Astrocyte (in vitro differentiated cells and primary cell): ENCODE measurements around the gene COG5. TPM values are rescaled to one million over a fixed set of nuclear protein-coding genes. Genes with fewer than 3 reads are reported as not detected.

Experiments
- DNase-seq: peaks from one replicate; pipeline ENCODE4 v3.0.0-alpha.2; 2010; ENCODE audit warnings: low read depth
- FAIRE-seq: peaks from 2 replicates; lab custom pipeline; 2011; peaks lifted over from hg19 to GRCh38; lab: Jason Lieb, UNC
- H2AFZ ChIP-seq: 2 replicates; pipeline ENCODE4 v1.6.0; 2012; ENCODE audit warnings: low read depth, low read length, inconsistent platforms
- H3K27ac ChIP-seq: 2 replicates; pipeline ENCODE4 v1.5.1; 2011; ENCODE audit warnings: low read depth, low read length, inconsistent platforms
- H3K27me3 ChIP-seq: 2 replicates; pipeline ENCODE4 v1.6.0; 2011; ENCODE audit warnings: low read length, inconsistent platforms; ENCODE audit not compliant: insufficient read depth
- H3K36me3 ChIP-seq: 2 replicates; pipeline ENCODE4 v1.5.1; 2011; ENCODE audit warnings: low read length, inconsistent platforms; ENCODE audit not compliant: insufficient read depth
- H3K4me1 ChIP-seq: 2 replicates; pipeline ENCODE4 v1.5.1; 2011; ENCODE audit warnings: low read length, inconsistent platforms; ENCODE audit not compliant: insufficient read depth
- H3K4me2 ChIP-seq: 2 replicates; pipeline ENCODE4 v1.6.0; 2012; ENCODE audit warnings: low read length, inconsistent platforms
- H3K4me3 ChIP-seq: 2 replicates; pipeline ENCODE4 v1.5.1; 2011; ENCODE audit warnings: low read depth, mild to moderate bottlenecking, low read length, inconsistent platforms; ENCODE audit not compliant: insufficient read depth
- H3K79me2 ChIP-seq: 2 replicates; pipeline ENCODE4 v1.6.0; 2012; ENCODE audit warnings: mild to moderate bottlenecking, low read length, inconsistent platforms; ENCODE audit not compliant: insufficient read depth
- H3K9ac ChIP-seq: 2 replicates; pipeline ENCODE4 v1.6.0; 2012; ENCODE audit warnings: mild to moderate bottlenecking, low read length, inconsistent platforms
- H3K9me3 ChIP-seq: 2 replicates; pipeline ENCODE4 v1.5.1; 2012; ENCODE audit warnings: low read depth, mild to moderate bottlenecking, low read length, inconsistent platforms; ENCODE audit not compliant: insufficient read depth
- H4K20me1 ChIP-seq: 2 replicates; pipeline ENCODE4 v1.6.0; 2012; ENCODE audit warnings: low read length, inconsistent platforms; ENCODE audit not compliant: insufficient read depth
- H3K27ac Mint-ChIP-seq: one replicate; pipeline ENCODE4 v1.8.0; 2021; ENCODE audit warnings: mild to moderate bottlenecking, mixed read lengths; ENCODE audit not compliant: unreplicated experiment
- H3K27me3 Mint-ChIP-seq: one replicate; pipeline ENCODE4 v1.8.0; 2021; ENCODE audit warnings: low read depth, mixed read lengths; ENCODE audit not compliant: unreplicated experiment
- H3K36me3 Mint-ChIP-seq: one replicate; pipeline ENCODE4 v1.8.0; 2021; ENCODE audit warnings: low read depth, mixed read lengths; ENCODE audit not compliant: unreplicated experiment
- H3K4me1 Mint-ChIP-seq: one replicate; pipeline ENCODE4 v1.8.0; 2021; ENCODE audit warnings: low read depth, mixed read lengths; ENCODE audit not compliant: unreplicated experiment
- H3K4me3 Mint-ChIP-seq: one replicate; pipeline ENCODE4 v1.8.0; 2021; ENCODE audit warnings: mild to moderate bottlenecking, moderate library complexity, mixed read lengths; ENCODE audit not compliant: unreplicated experiment
- H3K9me3 Mint-ChIP-seq: one replicate; pipeline ENCODE4 v1.8.0; 2021; ENCODE audit warnings: mild to moderate bottlenecking, mixed read lengths; ENCODE audit not compliant: unreplicated experiment
- CTCF ChIP-seq: IDR thresholded peaks from 2 replicates; pipeline ENCODE4 v1.5.1; 2011; ENCODE audit warnings: low read depth, mild to moderate bottlenecking, inconsistent platforms, low read length, moderate library complexity; ENCODE audit not compliant: insufficient read depth
- EZH2 ChIP-seq: IDR thresholded peaks from 2 replicates; pipeline ENCODE4 v1.6.1; 2012; ENCODE audit warnings: mild to moderate bottlenecking, low read length, inconsistent platforms; ENCODE audit not compliant: insufficient read depth
- total RNA-seq: library from RNA; stranded (reverse); gene quantifications from 2 replicates; pipeline ENCODE4 v1.2.1, GENCODE V29; 2021

COG5 gene
- total RNA-seq, 1 donor from 2014 or later, result 57.1 TPM

GRCh38 chr7:107594961-107595737 lies 31.4 kb upstream of the COG5 start:
- peak overlapping the region; percentile 69 for H3K4me2 ChIP-seq
- peak; percentile 98 for DNase-seq
- no peak overlapping the region for H3K4me3 Mint-ChIP-seq

GRCh38 chr7:107593025-107593410 lies 29.3 kb upstream of the COG5 start:
- H3K36me3 Mint-ChIP-seq, result peaks cover 13% of the 10 kb centered on the region
- peaks cover 15% of the 10 kb centered on the region for H3K4me1 Mint-ChIP-seq
- DNase-seq (no peak), FAIRE-seq (no peak)
- Histone ChIP-seq H4K20me1 (no peaks in the 10 kb centered on the region), H3K9me3 (no peaks in the 10 kb centered on the region), H3K79me2 (peaks cover 6% of the 10 kb centered on the region), H3K27ac (no peak overlapping the region), H2AFZ (no peak overlapping the region), H3K4me3 (no peak overlapping the region), H3K4me2 (no peak overlapping the region), H3K9ac (no peak overlapping the region), H3K36me3 (peaks cover 3% of the 10 kb centered on the region), H3K27me3 (no peaks in the 10 kb centered on the region), H3K4me1 (peaks cover 22% of the 10 kb centered on the region)
- TF ChIP-seq EZH2 (no peak), CTCF (no peak)
- H3K9me3 Mint-ChIP-seq, result no peaks in the 10 kb centered on the region
- H3K4me3 Mint-ChIP-seq, result no peak overlapping the region
- no peak overlapping the region for H3K27ac Mint-ChIP-seq
- no peaks in the 10 kb centered on the region for H3K27me3 Mint-ChIP-seq

More at GRCh38 chr7:107594961-107595737, 31.4 kb upstream of the COG5 start:
- H4K20me1 ChIP-seq, result no peaks in the 10 kb centered on the region
- Mint-ChIP-seq H3K27me3 (no peaks in the 10 kb centered on the region), H3K27ac (peak overlapping the region; percentile 63), H3K9me3 (no peaks in the 10 kb centered on the region), H3K36me3 (peaks cover 3% of the 10 kb centered on the region), H3K4me1 (peaks cover 15% of the 10 kb centered on the region)
- peaks cover 22% of the 10 kb centered on the region for H3K4me1 ChIP-seq
- no peak overlapping the region for H2AFZ ChIP-seq
- H3K27ac ChIP-seq, result peak overlapping the region; percentile 88
- H3K36me3 ChIP-seq, result peaks cover 3% of the 10 kb centered on the region
- no peaks in the 10 kb centered on the region for H3K27me3 ChIP-seq
- FAIRE-seq, result peak; percentile 100
- H3K79me2 ChIP-seq, result no peaks in the 10 kb centered on the region
- H3K9ac ChIP-seq, result peak overlapping the region; percentile 68
- H3K9me3 ChIP-seq, result no peaks in the 10 kb centered on the region
- H3K4me3 ChIP-seq, result no peak overlapping the region
- TF ChIP-seq EZH2 (no peak), CTCF (no peak)

DNA sequence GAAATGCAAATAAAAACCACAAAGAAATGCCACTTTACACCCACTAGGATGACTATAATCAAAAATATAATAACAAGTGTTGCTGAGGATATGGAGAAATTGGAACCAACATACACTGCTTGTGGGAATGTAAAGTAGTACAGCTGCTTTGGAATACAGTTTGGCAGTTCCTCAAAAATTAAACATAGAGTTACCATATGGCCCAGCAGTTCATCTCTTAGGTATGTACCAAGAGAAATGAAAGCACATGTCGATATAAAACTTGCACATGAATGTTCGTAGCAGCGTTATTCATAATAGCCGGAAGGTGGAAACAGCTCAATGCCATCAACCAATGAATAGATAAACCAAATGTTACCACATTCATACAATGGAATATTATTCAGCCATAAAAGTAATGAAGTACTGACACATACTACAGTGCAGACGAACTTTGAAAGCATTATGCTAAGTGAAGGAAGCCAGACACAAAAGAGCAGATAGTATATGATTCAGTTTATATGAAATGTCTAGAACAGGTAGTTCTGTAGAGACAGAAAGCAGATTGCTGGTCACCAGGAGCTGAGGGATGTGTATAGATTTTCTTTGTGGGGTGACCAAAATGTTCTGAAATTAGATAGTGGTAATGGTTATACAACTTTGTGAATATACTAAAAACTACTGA lies 28.8 kb upstream of the COG5 start:
- H3K27ac ChIP-seq, result no peak overlapping the region
- no peak overlapping the region for H3K27ac Mint-ChIP-seq
- TF ChIP-seq EZH2 (no peak), CTCF (no peak)

More for the DNA sequence above, 28.8 kb upstream of the COG5 start:
- no peaks in the 10 kb centered on the region for H4K20me1 ChIP-seq
- H3K79me2 ChIP-seq, result peaks cover 8% of the 10 kb centered on the region
- no peaks in the 10 kb centered on the region for H3K27me3 ChIP-seq
- no peaks in the 10 kb centered on the region for H3K36me3 ChIP-seq
- no peak overlapping the region for H2AFZ ChIP-seq
- no peak overlapping the region for H3K4me3 Mint-ChIP-seq
- H3K9me3 Mint-ChIP-seq, result no peaks in the 10 kb centered on the region
- peaks cover 15% of the 10 kb centered on the region for H3K4me1 Mint-ChIP-seq
- FAIRE-seq (no peak), DNase-seq (peak; percentile 71)
- no peak overlapping the region for H3K4me2 ChIP-seq
- peaks cover 22% of the 10 kb centered on the region for H3K4me1 ChIP-seq
- no peak overlapping the region for H3K9ac ChIP-seq
- no peaks in the 10 kb centered on the region for H3K27me3 Mint-ChIP-seq
- H3K9me3 ChIP-seq, result no peaks in the 10 kb centered on the region
- peaks cover 13% of the 10 kb centered on the region for H3K36me3 Mint-ChIP-seq
- H3K4me3 ChIP-seq, result no peak overlapping the region
